ENCODE measurements around the gene OR10H5.
"Not testable (repeated sequence)": the region's sequence is repeated elsewhere in the genome, so short reads cannot be mapped to it uniquely, and the experiment has no call there.

OR10H5 gene

GRCh38 chr19:15829786-15830185 lies 42.3 kb downstream of the OR10H5 start:
- Histone ChIP-seq H3K36me3 (ENCODE audit: control insufficient read depth, insufficient read depth, low read length) (no peaks in the 10 kb centered on the region), H3K27me3 (ENCODE audit: control insufficient read depth, insufficient read depth, low read length) (no peaks in the 10 kb centered on the region), H3K9me3 (ENCODE audit: control insufficient read depth, insufficient read depth, low read length) (peaks cover 14% of the 10 kb centered on the region), H3K27ac (ENCODE audit: low read length) (no peak overlapping the region), H3K4me3 (ENCODE audit: low read length) (no peak overlapping the region), H3K4me1 (ENCODE audit: control insufficient read depth, insufficient read depth, low read length) (no peaks in the 10 kb centered on the region)
- DNase-seq (ENCODE audit: low read depth, low spot score): no peak
- WGBS (ENCODE audit: insufficient coverage, insufficient read length): no CpG with 5 or more reads among the region's 8 CpGs

- WGBS (ENCODE audit: insufficient coverage, insufficient read length): 100% methylated on average over 1 of the region's 5 CpGs
- no peak for DNase-seq (ENCODE audit: low read depth, low spot score)
- peaks cover 18% of the 10 kb centered on the region for H3K9me3 ChIP-seq (ENCODE audit: control insufficient read depth, insufficient read depth, low read length)
- H3K4me1 ChIP-seq (ENCODE audit: control insufficient read depth, insufficient read depth, low read length): no peaks in the 10 kb centered on the region
- H3K4me3 ChIP-seq (ENCODE audit: low read length): no peak overlapping the region
- H3K27ac ChIP-seq (ENCODE audit: low read length): no peak overlapping the region
- no peaks in the 10 kb centered on the region for H3K36me3 ChIP-seq (ENCODE audit: control insufficient read depth, insufficient read depth, low read length)
- no peaks in the 10 kb centered on the region for H3K27me3 ChIP-seq (ENCODE audit: control insufficient read depth, insufficient read depth, low read length)
These were observed 44.2 kb downstream of the OR10H5 start for GRCh38 chr19:15831626-15832025.

GRCh38 chr19:15834232-15834631 lies 46.8 kb downstream of the OR10H5 start:
- not testable (repeated sequence) for DNase-seq (ENCODE audit: low read depth, low spot score); H3K36me3 ChIP-seq (ENCODE audit: control insufficient read depth, insufficient read depth, low read length); H3K4me1 ChIP-seq (ENCODE audit: control insufficient read depth, insufficient read depth, low read length); H3K4me3 ChIP-seq (ENCODE audit: low read length); H3K27ac ChIP-seq (ENCODE audit: low read length); H3K27me3 ChIP-seq (ENCODE audit: control insufficient read depth, insufficient read depth, low read length)
- WGBS (ENCODE audit: insufficient coverage, insufficient read length): no CpG with 5 or more reads among the region's 3 CpGs
- peaks cover 10% of the 10 kb centered on the region for H3K9me3 ChIP-seq (ENCODE audit: control insufficient read depth, insufficient read depth, low read length)

GRCh38 chr19:15835565-15836329 lies 48.3 kb downstream of the OR10H5 start:
- H3K27ac ChIP-seq (ENCODE audit: low read length); H3K36me3 ChIP-seq (ENCODE audit: control insufficient read depth, insufficient read depth, low read length); H3K27me3 ChIP-seq (ENCODE audit: control insufficient read depth, insufficient read depth, low read length); H3K4me1 ChIP-seq (ENCODE audit: control insufficient read depth, insufficient read depth, low read length); H3K4me3 ChIP-seq (ENCODE audit: low read length); DNase-seq (ENCODE audit: low read depth, low spot score): not testable (repeated sequence)
- no CpG with 5 or more reads among the region's 11 CpGs for WGBS (ENCODE audit: insufficient coverage, insufficient read length)
- H3K9me3 ChIP-seq (ENCODE audit: control insufficient read depth, insufficient read depth, low read length): peaks cover 10% of the 10 kb centered on the region

GRCh38 chr19:15836330-15837220 lies 49.1 kb downstream of the OR10H5 start:
- Histone ChIP-seq H3K9me3 (ENCODE audit: control insufficient read depth, insufficient read depth, low read length) (peaks cover 10% of the 10 kb centered on the region), H3K4me3 (ENCODE audit: low read length) (no peak overlapping the region), H3K36me3 (ENCODE audit: control insufficient read depth, insufficient read depth, low read length) (no peaks in the 10 kb centered on the region), H3K4me1 (ENCODE audit: control insufficient read depth, insufficient read depth, low read length) (no peaks in the 10 kb centered on the region), H3K27ac (ENCODE audit: low read length) (no peak overlapping the region), H3K27me3 (ENCODE audit: control insufficient read depth, insufficient read depth, low read length) (no peaks in the 10 kb centered on the region)
- no peak for DNase-seq (ENCODE audit: low read depth, low spot score)
- WGBS (ENCODE audit: insufficient coverage, insufficient read length): no CpG with 5 or more reads among the region's 65 CpGs

- no CpG with 5 or more reads among the region's 9 CpGs for WGBS (ENCODE audit: insufficient coverage, insufficient read length)
- no peak for DNase-seq (ENCODE audit: low read depth, low spot score)
- Histone ChIP-seq H3K4me3 (ENCODE audit: low read length) (no peak overlapping the region), H3K27ac (ENCODE audit: low read length) (no peak overlapping the region), H3K36me3 (ENCODE audit: control insufficient read depth, insufficient read depth, low read length) (no peaks in the 10 kb centered on the region), H3K4me1 (ENCODE audit: control insufficient read depth, insufficient read depth, low read length) (no peaks in the 10 kb centered on the region), H3K9me3 (ENCODE audit: control insufficient read depth, insufficient read depth, low read length) (peaks cover 15% of the 10 kb centered on the region), H3K27me3 (ENCODE audit: control insufficient read depth, insufficient read depth, low read length) (no peaks in the 10 kb centered on the region; the same call in 1 of the 2 replicates)
These were observed 49.8 kb downstream of the OR10H5 start for GRCh38 chr19:15837221-15837731.

GRCh38 chr19:15838351-15838750 lies 50.9 kb downstream of the OR10H5 start:
- no peaks in the 10 kb centered on the region; the same call in 1 of the 2 replicates for H3K27me3 ChIP-seq (ENCODE audit: control insufficient read depth, insufficient read depth, low read length)
- H3K9me3 ChIP-seq (ENCODE audit: control insufficient read depth, insufficient read depth, low read length): peaks cover 15% of the 10 kb centered on the region
- DNase-seq (ENCODE audit: low read depth, low spot score): no peak
- no peaks in the 10 kb centered on the region for H3K4me1 ChIP-seq (ENCODE audit: control insufficient read depth, insufficient read depth, low read length)
- H3K27ac ChIP-seq (ENCODE audit: low read length): no peak overlapping the region
- no peak overlapping the region for H3K4me3 ChIP-seq (ENCODE audit: low read length)
- H3K36me3 ChIP-seq (ENCODE audit: control insufficient read depth, insufficient read depth, low read length): no peaks in the 10 kb centered on the region
- WGBS (ENCODE audit: insufficient coverage, insufficient read length): no CpG with 5 or more reads among the region's 3 CpGs

- WGBS (ENCODE audit: insufficient coverage, insufficient read length): no CpG with 5 or more reads among the region's 4 CpGs
- H3K4me3 ChIP-seq (ENCODE audit: low read length); H3K4me1 ChIP-seq (ENCODE audit: control insufficient read depth, insufficient read depth, low read length); H3K27ac ChIP-seq (ENCODE audit: low read length); H3K27me3 ChIP-seq (ENCODE audit: control insufficient read depth, insufficient read depth, low read length); H3K36me3 ChIP-seq (ENCODE audit: control insufficient read depth, insufficient read depth, low read length); DNase-seq (ENCODE audit: low read depth, low spot score): not testable (repeated sequence)
- peaks cover 12% of the 10 kb centered on the region for H3K9me3 ChIP-seq (ENCODE audit: control insufficient read depth, insufficient read depth, low read length)
These were observed 52.4 kb downstream of the OR10H5 start for GRCh38 chr19:15839888-15840287.

GRCh38 chr19:15840833-15841232 lies 53.4 kb downstream of the OR10H5 start:
- no CpG with 5 or more reads among the region's 2 CpGs for WGBS (ENCODE audit: insufficient coverage, insufficient read length)
- peaks cover 11% of the 10 kb centered on the region for H3K9me3 ChIP-seq (ENCODE audit: control insufficient read depth, insufficient read depth, low read length)
- H3K4me1 ChIP-seq (ENCODE audit: control insufficient read depth, insufficient read depth, low read length): no peaks in the 10 kb centered on the region; the same call in 1 of the 2 replicates
- H3K27ac ChIP-seq (ENCODE audit: low read length): no peak overlapping the region
- no peak for DNase-seq (ENCODE audit: low read depth, low spot score)
- no peaks in the 10 kb centered on the region; the same call in 1 of the 2 replicates for H3K27me3 ChIP-seq (ENCODE audit: control insufficient read depth, insufficient read depth, low read length)
- H3K4me3 ChIP-seq (ENCODE audit: low read length): no peak overlapping the region
- H3K36me3 ChIP-seq (ENCODE audit: control insufficient read depth, insufficient read depth, low read length): no peaks in the 10 kb centered on the region

GRCh38 chr19:15841875-15842569 lies 54.6 kb downstream of the OR10H5 start:
- Histone ChIP-seq H3K27me3 (ENCODE audit: control insufficient read depth, insufficient read depth, low read length) (no peaks in the 10 kb centered on the region; the same call in 1 of the 2 replicates), H3K27ac (ENCODE audit: low read length) (no peak overlapping the region), H3K4me1 (ENCODE audit: control insufficient read depth, insufficient read depth, low read length) (no peaks in the 10 kb centered on the region; the same call in 1 of the 2 replicates), H3K36me3 (ENCODE audit: control insufficient read depth, insufficient read depth, low read length) (no peaks in the 10 kb centered on the region), H3K9me3 (ENCODE audit: control insufficient read depth, insufficient read depth, low read length) (peaks cover 9% of the 10 kb centered on the region), H3K4me3 (ENCODE audit: low read length) (no peak overlapping the region)
- WGBS (ENCODE audit: insufficient coverage, insufficient read length): no CpG with 5 or more reads among the region's 11 CpGs
- no peak for DNase-seq (ENCODE audit: low read depth, low spot score)
